Vagina (tissue), 2 donors: ENCODE measurements around the gene LAT.

Source experiments
- CTCF ChIP-seq, 3 experiments: fragments of 450-650 bp in 2 of 3; fragments of 200-600 bp in 1 of 3; sonication (generic) in 1 of 3; IDR thresholded peaks; one replicate each; pipeline ENCODE4 v1.5.1; 2017 to 2019; ENCODE audit warnings: antibody characterized with exemption in 3 of 3, mild to moderate bottlenecking in 2 of 3, moderate library complexity in 2 of 3
- POLR2A ChIP-seq, 2 donors: fragments of 450-650 bp; IDR thresholded peaks; one replicate each; pipeline ENCODE4 v1.6.1; 2017; ENCODE audit warnings: antibody characterized with exemption in 2 of 2, mild to moderate bottlenecking in 2 of 2, moderate library complexity in 2 of 2
- POLR2AphosphoS5 ChIP-seq, 2 donors: sonication (generic); formaldehyde crosslinking; IDR thresholded peaks; one replicate each; pipeline ENCODE4 v1.9.0; 2017; ENCODE audit warnings: antibody characterized with exemption in 2 of 2, mild to moderate bottlenecking in 2 of 2, low read depth in 1 of 2; ENCODE audit not compliant: insufficient read depth in 1 of 2

GRCh38 chr16:29007730-29008593, 23.1 kb downstream of the LAT start:
- TF ChIP-seq CTCF (IDR thresholded peaks at IDR 0.05), result no peak
- TF ChIP-seq POLR2A (IDR thresholded peaks at IDR 0.05), result no peak
- no peak for TF ChIP-seq POLR2AphosphoS5 (IDR thresholded peaks at IDR 0.05; ENCODE audit: insufficient read depth in 1 of 2, low read depth in 1 of 2)
